ENCODE data around the gene C3orf38.

- no peak for TF ChIP-seq CTCF (IDR thresholded peaks at IDR 0.05)
- no peak for TF ChIP-seq POLR2A (IDR thresholded peaks at IDR 0.05)
Observed at GRCh38 chr3:88112289-88112688, 37.5 kb upstream of the C3orf38 start.

Measured in lower leg skin (tissue), 3 donors.